ENCODE measurements around the gene SLC4A5. TPM values are rescaled to one million over a fixed set of nuclear protein-coding genes. Genes with fewer than 3 reads are reported as not detected.

The SLC4A5 gene
- total and polyA plus RNA-seq, 2 of the 8 experiments (the other 6 are each of a cell fraction or from before 2014, with no cell fraction given) = 0.42 to 0.52 TPM

GRCh38 chr2:74372674-74373073, 29.5 kb upstream of the SLC4A5 start:
- DNase-seq (ENCODE audit: low read depth in 1 of 2, low spot score in 2 of 2) (no peak), FAIRE-seq (no peak)
- peaks cover 20% of the 10 kb centered on the region for H3K79me1 ChIP-seq (ENCODE audit: low read depth, low read length)
- no peak overlapping the region for H2BK15ac ChIP-seq (ENCODE audit: low read length)
- no peak overlapping the region for H3K9ac ChIP-seq (replicated peaks in 1 of 4; ENCODE audit: extremely low read depth in 1 of 4, low read depth in 3 of 4, low read length in 3 of 4)
- H3K27ac ChIP-seq (ENCODE audit: low read depth, low read length) = no peak overlapping the region; the same call in 1 of the 2 replicates
- H2AFZ ChIP-seq (ENCODE audit: low read length) = no peak overlapping the region
- no peak overlapping the region for H3K4ac ChIP-seq (replicated peaks; ENCODE audit: insufficient read length, low read depth, low read length)
- H4K91ac ChIP-seq (replicated peaks; ENCODE audit: insufficient read length, low read length) = no peak overlapping the region
- no peak overlapping the region for H3K4me3 ChIP-seq (ENCODE audit: extremely low read depth in 1 of 4, insufficient read depth in 2 of 4, low read depth in 3 of 4, low read length in 4 of 4)
- no peak overlapping the region for H3K56ac ChIP-seq (replicated peaks; ENCODE audit: insufficient read length, low read depth, low read length)
- peaks cover 5% of the 10 kb centered on the region for H3K23me2 ChIP-seq (ENCODE audit: low read depth, low read length)
- H3K9me3 ChIP-seq (ENCODE audit: insufficient read depth in 2 of 2, low read depth in 1 of 2, low read length in 1 of 2) = no peaks in the 10 kb centered on the region
- no peak overlapping the region for H3K18ac ChIP-seq (ENCODE audit: extremely low read depth, low read length)
- 91% methylated on average over 6 of the region's 6 CpGs; no CpG with 5 or more reads in 1 of the 2 experiments for WGBS, 2 experiments (ENCODE audit: extremely low coverage in 1 of 2, insufficient coverage in 1 of 2, insufficient read length in 1 of 2, insufficient replicate concordance in 2 of 2, low coverage in 1 of 2, low lambda C conversion rate in 2 of 2, missing lambda C conversion rate in 1 of 2)
- H4K8ac ChIP-seq (ENCODE audit: extremely low read depth, insufficient read depth, low read length) = no peak overlapping the region; the same call in 1 of the 2 replicates
- no peak overlapping the region for H2BK120ac ChIP-seq (replicated peaks; ENCODE audit: low read depth, low read length)
- peaks cover 9 to 21% (median 12%) of the 10 kb centered on the region in 4 experiments for H3K4me1 ChIP-seq (replicated peaks in 1 of 4; ENCODE audit: control insufficient read depth in 3 of 4, insufficient read depth in 4 of 4, low read length in 3 of 4)
- H3K79me2 ChIP-seq (ENCODE audit: control insufficient read depth in 1 of 2, insufficient read depth in 2 of 2, low read length in 2 of 2) = peaks cover 0 to 20% of the 10 kb centered on the region in 2 experiments; a peak in 1 of 4 replicates
- H4K20me1 ChIP-seq (replicated peaks in 1 of 2; ENCODE audit: control insufficient read depth in 1 of 2, insufficient read depth in 2 of 2, low read length in 2 of 2) = peaks cover 3 to 21% of the 10 kb centered on the region in 2 experiments
- H3K23ac ChIP-seq (ENCODE audit: insufficient read length) = no peak overlapping the region
- H3K14ac ChIP-seq (ENCODE audit: insufficient read length) = no peak overlapping the region
- H4K5ac ChIP-seq (ENCODE audit: insufficient read length, low read depth, low read length) = no peak overlapping the region
- H2BK12ac ChIP-seq (ENCODE audit: low read depth, low read length) = no peak overlapping the region
- H2BK5ac ChIP-seq (ENCODE audit: low read depth, low read length) = no peak overlapping the region
- POLR2A ChIA-PET (ENCODE audit: partially characterized antibody) = interaction anchor here (1.2 kb wide), 1 partner anchor 12 kb away, joined by 3 read pairs; no protein-coding TSS in a partner anchor
- H3K4me2 ChIP-seq (ENCODE audit: insufficient read depth in 1 of 2, low read depth in 2 of 2, low read length in 2 of 2) = peak overlapping the region in 1 of 2 experiments; percentile 69; a peak in 1 of 4 replicates
- no peaks in the 10 kb centered on the region for H3K27me3 ChIP-seq (replicated peaks in 1 of 4; ENCODE audit: control insufficient read depth in 3 of 4, extremely low read depth in 1 of 4, insufficient read depth in 3 of 4, low read length in 3 of 4)
- no peak overlapping the region for H2AK5ac ChIP-seq (ENCODE audit: low read depth, low read length)
- H2BK20ac ChIP-seq (ENCODE audit: low read length) = no peak overlapping the region
- CTCF ChIA-PET (ENCODE audit: partially characterized antibody) = interaction anchor here (3.5 kb wide), 1 partner anchor 19 kb away, joined by 13 read pairs; no protein-coding TSS in a partner anchor
- H3K36me3 ChIP-seq (ENCODE audit: control insufficient read depth in 2 of 4, insufficient read depth in 4 of 4, low read length in 3 of 4) = peaks cover 24 to 50% (median 42%) of the 10 kb centered on the region in 4 experiments
- TF ChIP-seq SIRT6 (IDR thresholded peaks at IDR 0.05; ENCODE audit: low read length) (no peak), CTBP2 (IDR thresholded peaks at IDR 0.05; ENCODE audit: borderline replicate concordance, insufficient read depth, insufficient read length, low read length) (no peak), NANOG (IDR thresholded peaks at IDR 0.05; ENCODE audit: insufficient read depth, low read depth, low read length, poor library complexity, severe bottlenecking) (no peak), GTF2F1 (IDR thresholded peaks at IDR 0.05; ENCODE audit: borderline replicate concordance, low read depth, low read length) (no peak), CEBPB (IDR thresholded peaks at IDR 0.05; ENCODE audit: low read depth, low read length) (no peak), TBP (IDR thresholded peaks at IDR 0.05; ENCODE audit: low read depth, low read length) (no peak), RBBP5 (IDR thresholded peaks at IDR 0.05; ENCODE audit: borderline replicate concordance, low read depth, low read length) (no peak), TAF7 (optimal IDR thresholded peaks at IDR 0.05; ENCODE audit: borderline replicate concordance, low read depth, low read length) (no peak), CBX8 (IDR thresholded peaks at IDR 0.05; ENCODE audit: borderline replicate concordance, low read depth, low read length) (no peak), PHF8 (conservative IDR thresholded peaks at IDR 0.05; ENCODE audit: low read depth, low read length) (no peak), SIX5 (IDR thresholded peaks at IDR 0.05; ENCODE audit: low read depth, low read length) (no peak), MAFK (IDR thresholded peaks at IDR 0.05; ENCODE audit: low read depth, low read length) (no peak)

All from H1 (cell line).